PC-3 (cell line): Measurements from ENCODE around the gene LXN.

Source experiments
- EZH2phosphoT487 ChIP-seq: fragments of 300-600 bp; sonication (generic); IDR thresholded peaks from 2 replicates; pipeline ENCODE4 v1.6.1; 2018; ENCODE audit warnings: mild to moderate bottlenecking, antibody characterized with exemption, low read length, borderline replicate concordance
- TF ChIP-seq, protein P1 (sequence below): fragments of 300-600 bp; sonication (generic); conservative IDR thresholded peaks from 2 replicates; pipeline ENCODE4 v1.5.1; 2017; ENCODE audit warnings: antibody characterized with exemption, low read depth, mild to moderate bottlenecking, low read length

GRCh38 chr3:158644345-158644908 lies 28.0 kb downstream of the LXN start, which contains the start of gene GFM1:
- no peak for TF ChIP-seq EZH2phosphoT487
- TF ChIP-seq, protein P1, sequence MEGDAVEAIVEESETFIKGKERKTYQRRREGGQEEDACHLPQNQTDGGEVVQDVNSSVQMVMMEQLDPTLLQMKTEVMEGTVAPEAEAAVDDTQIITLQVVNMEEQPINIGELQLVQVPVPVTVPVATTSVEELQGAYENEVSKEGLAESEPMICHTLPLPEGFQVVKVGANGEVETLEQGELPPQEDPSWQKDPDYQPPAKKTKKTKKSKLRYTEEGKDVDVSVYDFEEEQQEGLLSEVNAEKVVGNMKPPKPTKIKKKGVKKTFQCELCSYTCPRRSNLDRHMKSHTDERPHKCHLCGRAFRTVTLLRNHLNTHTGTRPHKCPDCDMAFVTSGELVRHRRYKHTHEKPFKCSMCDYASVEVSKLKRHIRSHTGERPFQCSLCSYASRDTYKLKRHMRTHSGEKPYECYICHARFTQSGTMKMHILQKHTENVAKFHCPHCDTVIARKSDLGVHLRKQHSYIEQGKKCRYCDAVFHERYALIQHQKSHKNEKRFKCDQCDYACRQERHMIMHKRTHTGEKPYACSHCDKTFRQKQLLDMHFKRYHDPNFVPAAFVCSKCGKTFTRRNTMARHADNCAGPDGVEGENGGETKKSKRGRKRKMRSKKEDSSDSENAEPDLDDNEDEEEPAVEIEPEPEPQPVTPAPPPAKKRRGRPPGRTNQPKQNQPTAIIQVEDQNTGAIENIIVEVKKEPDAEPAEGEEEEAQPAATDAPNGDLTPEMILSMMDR, result peak; percentile 65
